Endometrial microvascular endothelial cells (primary cell): ENCODE data around the gene SZRD1. TPM values are rescaled to one million over a fixed set of nuclear protein-coding genes. Genes with fewer than 3 reads are reported as not detected.
"Not testable (repeated sequence)": the region's sequence is repeated elsewhere in the genome, so short reads cannot be mapped to it uniquely, and the experiment has no call there.

ENCODE experiments used
- in situ Hi-C: cut with HindIII; loops from 2 replicates; pipeline ENCODE4 v1.10.0; 2017; ENCODE audit warnings: low sequenced_read_pairs, low pct_unique_long_range_greater_than_20kb; ENCODE audit errors: inconsistent ontology term
- total RNA-seq: library from RNA; depleted of rRNA; stranded (reverse); fragments of >200 nt; gene quantifications from one replicate; pipeline ENCODE4 v1.2.3, GENCODE V29; 2015; ENCODE audit errors: inconsistent ontology term

SZRD1 gene
- total RNA-seq: 84.6 TPM

- in situ Hi-C loops: loop anchor here (25.0 kb wide), 1 partner anchor 129 kb away; the partner anchor contains the start of gene CPLANE2
These were observed at the start of gene SZRD1 for GRCh38 chr1:16366722-16367257. SZRD1 (plus strand) TSS chr1:16367242; CDS start chr1:16367258, 16 bp downstream.

DNA sequence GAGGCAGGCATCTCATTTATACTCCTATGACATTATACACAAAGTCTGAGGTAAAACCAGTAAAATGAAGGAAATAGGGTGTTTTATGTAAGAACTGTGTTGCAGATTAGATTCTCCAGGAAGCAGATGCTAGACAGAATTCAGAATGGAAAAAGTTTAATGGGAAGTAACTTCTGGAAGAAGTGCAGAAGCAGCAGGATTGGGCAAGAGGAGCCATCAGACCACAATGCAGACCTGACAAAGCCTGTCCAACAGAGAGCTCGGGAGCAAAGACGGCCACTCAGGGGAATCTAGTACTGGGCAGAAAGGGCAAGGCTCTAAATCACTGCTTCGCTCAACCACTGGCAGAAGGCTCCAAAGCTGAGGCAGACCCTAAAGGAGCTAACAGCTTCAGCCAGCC lies 48.5 kb upstream of the SZRD1 start:
- in situ Hi-C loops: no loop called here

DNA sequence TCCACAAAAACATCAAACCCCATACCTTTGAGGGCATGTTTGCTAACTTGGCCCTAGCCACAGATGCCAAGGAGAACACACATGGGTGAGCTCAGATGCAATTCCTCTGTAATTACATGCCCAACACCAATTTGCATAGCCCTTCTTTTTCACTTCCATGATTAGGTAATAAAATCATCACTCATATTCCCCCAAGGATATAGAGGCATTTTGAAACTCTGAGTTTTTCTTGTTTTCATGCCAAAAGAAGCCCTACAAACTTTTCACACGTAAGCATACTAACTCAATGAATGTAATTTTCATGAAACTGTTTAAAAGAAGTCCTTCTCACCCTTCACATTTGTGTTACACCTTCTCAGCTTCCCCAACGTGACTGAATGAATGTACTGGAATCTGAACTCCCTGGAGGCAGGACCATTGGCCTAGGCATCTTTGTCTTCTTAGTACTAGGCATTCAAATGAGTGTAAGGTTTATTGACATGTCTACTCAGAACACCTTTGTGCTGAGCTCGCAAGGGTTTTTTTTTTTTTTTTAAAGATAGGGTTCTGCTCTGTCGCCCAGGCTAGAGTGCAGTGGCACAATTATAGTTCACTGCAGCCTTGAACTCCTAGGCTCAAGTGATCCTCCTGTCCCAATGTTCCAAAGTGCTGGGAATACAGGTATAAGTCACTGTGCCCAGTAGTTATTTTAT lies 45.7 kb upstream of the SZRD1 start:
- in situ Hi-C loops: no loop called here

GRCh38 chr1:16324456-16324890 lies 42.6 kb upstream of the SZRD1 start:
- in situ Hi-C loops: no loop called here

- in situ Hi-C loops: no loop called here
These were observed 40.1 kb upstream of the SZRD1 start for GRCh38 chr1:16326833-16327404.

GRCh38 chr1:16334655-16335340 lies 32.2 kb upstream of the SZRD1 start:
- in situ Hi-C loops: no loop called here

- in situ Hi-C loops: no loop called here
These were observed 28.1 kb upstream of the SZRD1 start for GRCh38 chr1:16338961-16339360.

DNA sequence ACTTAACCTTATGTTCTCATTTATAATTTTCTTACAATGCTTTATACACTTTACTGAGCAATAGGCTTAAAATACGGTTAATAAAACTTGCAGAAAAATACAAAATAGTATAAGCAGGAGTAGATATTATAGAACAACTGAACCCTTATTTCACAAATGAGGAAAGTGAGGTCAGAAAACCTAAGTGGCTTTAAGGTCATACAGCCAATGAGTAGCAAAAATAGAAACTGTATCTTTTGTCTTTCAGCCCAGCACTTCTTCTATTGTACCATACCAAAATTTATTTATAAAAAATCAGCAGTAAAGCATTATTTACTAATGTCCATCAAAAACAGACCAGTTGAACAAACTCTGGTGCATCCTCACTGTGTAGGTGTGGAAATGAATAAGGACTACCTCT lies 26.4 kb upstream of the SZRD1 start:
- in situ Hi-C loops: no loop called here

GRCh38 chr1:16342331-16343062 lies 24.5 kb upstream of the SZRD1 start:
- in situ Hi-C loops: no loop called here

GRCh38 chr1:16343276-16343675 lies 23.8 kb upstream of the SZRD1 start:
- in situ Hi-C loops: not testable (repeated sequence)

GRCh38 chr1:16348414-16349182 lies 18.4 kb upstream of the SZRD1 start:
- in situ Hi-C loops: no loop called here

DNA sequence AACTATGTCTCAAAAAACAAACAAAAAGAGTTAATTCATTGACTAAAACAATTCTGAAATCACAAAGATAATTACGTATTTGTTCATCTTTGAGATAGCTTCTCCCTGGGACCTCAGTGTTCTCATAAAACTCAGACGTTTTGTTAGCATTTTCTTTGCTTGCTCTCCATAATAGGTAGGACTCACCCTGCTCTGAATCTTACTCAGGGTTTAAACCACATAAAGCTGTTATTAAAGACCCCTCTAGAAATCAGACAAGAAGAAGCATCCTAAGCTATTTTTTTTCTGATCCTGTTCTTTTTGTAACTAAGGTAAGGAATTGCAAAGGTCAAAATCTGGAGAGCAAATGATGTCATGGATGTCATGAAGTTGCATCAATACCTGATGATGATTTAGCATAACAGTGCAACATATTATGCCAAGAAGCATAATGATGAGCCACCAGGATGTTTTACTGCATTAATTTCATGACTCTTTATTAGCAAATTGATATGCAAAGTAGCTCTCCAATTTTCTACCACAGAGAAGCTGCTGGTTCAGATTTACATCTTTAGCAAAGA lies 17.1 kb upstream of the SZRD1 start:
- in situ Hi-C loops: loop anchor here (25.0 kb wide), 1 partner anchor 113 kb away; the partner anchor contains the start of gene CPLANE2

DNA sequence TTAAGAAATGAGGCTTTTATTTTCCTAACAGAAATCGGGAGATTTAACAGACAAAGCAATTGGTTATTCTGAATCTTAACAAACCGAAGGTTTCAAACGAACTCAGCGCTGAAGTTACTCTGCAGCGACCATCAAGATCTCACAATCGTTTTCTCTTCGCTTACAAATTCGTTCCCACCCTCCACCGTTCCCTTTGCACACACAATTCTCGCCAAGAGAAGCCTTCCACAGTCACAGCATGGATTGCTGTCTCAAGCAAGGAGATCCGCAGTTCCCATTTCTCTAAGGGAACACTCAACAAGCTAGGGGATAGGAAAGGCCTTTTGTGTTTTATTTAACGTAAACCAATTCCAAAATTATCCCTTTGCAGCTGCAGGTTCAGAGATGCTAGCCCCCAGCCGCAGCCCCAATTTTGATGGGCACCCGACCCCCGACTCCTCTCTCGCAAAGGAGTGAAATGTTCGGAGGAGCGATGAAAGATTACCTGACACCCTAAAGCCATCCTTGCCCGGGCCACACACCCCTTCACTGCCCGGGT lies 15.5 kb upstream of the SZRD1 start:
- in situ Hi-C loops: loop anchor here (25.0 kb wide), 1 partner anchor 114 kb away; the partner anchor contains the start of gene CPLANE2

DNA sequence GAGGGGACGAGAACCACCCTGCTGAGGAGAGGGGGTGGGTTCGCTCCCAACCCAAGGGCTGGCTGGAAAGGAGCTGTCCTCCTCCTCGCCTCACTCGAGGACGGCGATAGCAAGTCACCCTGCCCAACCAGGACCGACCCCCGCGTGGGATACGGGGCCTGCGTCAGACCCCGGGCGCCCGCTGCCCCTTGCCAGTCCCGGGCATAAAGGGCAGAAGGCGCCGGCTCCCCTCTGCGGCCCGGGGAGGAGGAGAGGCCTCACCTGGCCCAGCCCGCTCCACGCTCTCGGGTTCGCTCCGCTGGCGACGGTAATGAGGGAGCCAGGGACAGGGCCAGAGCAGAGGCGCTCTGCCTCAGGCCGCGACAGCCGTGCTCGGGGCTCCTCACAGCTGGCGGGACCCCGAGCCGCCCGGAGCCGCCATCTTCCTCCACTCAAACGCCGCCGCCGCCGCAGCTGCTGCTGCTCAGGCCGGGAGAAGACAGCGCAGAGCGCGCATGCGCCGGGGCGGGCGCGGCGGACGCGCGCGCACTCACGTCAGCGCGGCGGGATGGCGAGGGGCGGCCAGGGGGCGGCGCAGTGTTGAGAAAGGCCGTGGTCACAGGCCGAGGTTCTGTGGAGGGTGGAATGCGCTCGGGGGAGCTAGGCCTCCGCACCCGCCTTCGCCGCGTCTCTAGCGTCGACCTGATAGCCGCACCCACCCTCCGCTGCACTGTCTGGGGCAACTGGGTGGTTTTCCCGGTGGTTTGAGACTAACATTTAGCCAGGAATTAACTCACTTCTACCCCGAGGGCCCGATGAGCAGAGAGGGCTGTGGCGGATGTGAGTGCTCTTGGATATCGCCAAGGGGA lies 14.8 kb upstream of the SZRD1 start, which contains the start of gene FBXO42:
Gene FBXO42, minus strand, starts transcription at position 487 of the 848 bp plus-strand sequence. CDS start 37,062 bp downstream, outside the sequence.
- in situ Hi-C loops: loop anchor here (25.0 kb wide), 1 partner anchor 115 kb away; the partner anchor contains the start of gene CPLANE2

GRCh38 chr1:16352842-16353535 lies 14.1 kb upstream of the SZRD1 start:
- in situ Hi-C loops: loop anchor here (25.0 kb wide), 1 partner anchor 116 kb away; the partner anchor contains the start of gene CPLANE2

- in situ Hi-C loops: loop anchor here (25.0 kb wide), 1 partner anchor 117 kb away; the partner anchor contains the start of gene CPLANE2
These were observed 12.4 kb upstream of the SZRD1 start for GRCh38 chr1:16354619-16355018.
